Measurements from ENCODE around the gene METTL1.

DNA sequence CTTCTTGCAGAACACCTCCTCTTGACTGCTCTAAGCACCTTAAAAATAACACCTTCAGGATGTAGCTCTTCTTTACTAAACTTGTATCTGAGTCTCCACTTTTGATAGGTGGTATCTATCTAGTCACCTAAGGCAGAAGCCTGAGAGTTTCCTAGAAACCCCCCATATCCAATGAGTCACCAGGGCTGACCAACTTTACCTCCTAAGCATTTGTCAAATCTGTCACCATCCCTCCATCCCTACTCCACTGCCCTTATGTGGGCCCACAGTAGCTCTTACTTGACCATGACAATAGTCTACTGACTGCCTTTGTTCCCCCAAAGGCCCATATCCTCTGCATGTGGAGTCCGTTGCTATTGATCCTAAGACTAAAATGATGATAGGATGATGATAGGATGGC, 30.7 kb upstream of the METTL1 start:
- TF ChIP-seq MYC (IDR thresholded peaks at IDR 0.05; ENCODE audit: low read depth, low read length), result no peak
- TF ChIP-seq, protein P1, sequence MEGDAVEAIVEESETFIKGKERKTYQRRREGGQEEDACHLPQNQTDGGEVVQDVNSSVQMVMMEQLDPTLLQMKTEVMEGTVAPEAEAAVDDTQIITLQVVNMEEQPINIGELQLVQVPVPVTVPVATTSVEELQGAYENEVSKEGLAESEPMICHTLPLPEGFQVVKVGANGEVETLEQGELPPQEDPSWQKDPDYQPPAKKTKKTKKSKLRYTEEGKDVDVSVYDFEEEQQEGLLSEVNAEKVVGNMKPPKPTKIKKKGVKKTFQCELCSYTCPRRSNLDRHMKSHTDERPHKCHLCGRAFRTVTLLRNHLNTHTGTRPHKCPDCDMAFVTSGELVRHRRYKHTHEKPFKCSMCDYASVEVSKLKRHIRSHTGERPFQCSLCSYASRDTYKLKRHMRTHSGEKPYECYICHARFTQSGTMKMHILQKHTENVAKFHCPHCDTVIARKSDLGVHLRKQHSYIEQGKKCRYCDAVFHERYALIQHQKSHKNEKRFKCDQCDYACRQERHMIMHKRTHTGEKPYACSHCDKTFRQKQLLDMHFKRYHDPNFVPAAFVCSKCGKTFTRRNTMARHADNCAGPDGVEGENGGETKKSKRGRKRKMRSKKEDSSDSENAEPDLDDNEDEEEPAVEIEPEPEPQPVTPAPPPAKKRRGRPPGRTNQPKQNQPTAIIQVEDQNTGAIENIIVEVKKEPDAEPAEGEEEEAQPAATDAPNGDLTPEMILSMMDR (IDR thresholded peaks at IDR 0.05; ENCODE audit: low read depth, low read length), result no peak
- TF ChIP-seq, protein P2, sequence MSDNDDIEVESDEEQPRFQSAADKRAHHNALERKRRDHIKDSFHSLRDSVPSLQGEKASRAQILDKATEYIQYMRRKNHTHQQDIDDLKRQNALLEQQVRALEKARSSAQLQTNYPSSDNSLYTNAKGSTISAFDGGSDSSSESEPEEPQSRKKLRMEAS (IDR thresholded peaks at IDR 0.05; ENCODE audit: low read depth, low read length), result no peak
